GM18951 (cell line): ENCODE results near the gene GIMAP4.
"Not testable (repeated sequence)": the region's sequence is repeated elsewhere in the genome, so short reads cannot be mapped to it uniquely, and the experiment has no call there.

Source experiments
- POLR2A ChIP-seq: IDR thresholded peaks from 4 replicates; pipeline ENCODE4 v1.6.1; 2011; ENCODE audit warnings: mild to moderate bottlenecking; ENCODE audit not compliant: insufficient read length, insufficient read depth; ENCODE audit errors: extremely low read depth
- in situ Hi-C: fragments of 300-500 bp; cut with MboI; formaldehyde crosslinking; loops from one replicate; pipeline ENCODE4 v1.12.0; 2022; ENCODE audit warnings: low sequenced_read_pairs, mixed read lengths, inconsistent platforms; ENCODE audit not compliant: unreplicated experiment

Gene GIMAP4

GRCh38 chr7:150567169-150567568, at the start of gene GIMAP4:
Gene GIMAP4, plus strand, starts transcription at chr7:150567390. Its CDS starts 2,512 bp downstream, at chr7:150569902.
- no peak for TF ChIP-seq POLR2A
- in situ Hi-C loops = no loop called here

GRCh38 chr7:150519310-150519709, 47.9 kb upstream of the GIMAP4 start:
- TF ChIP-seq POLR2A = no peak
- in situ Hi-C loops = no loop called here

- no peak for TF ChIP-seq POLR2A
- in situ Hi-C loops = no loop called here
Observed at GRCh38 chr7:150520145-150520544, 47.0 kb upstream of the GIMAP4 start.

- in situ Hi-C loops = not testable (repeated sequence)
Observed at GRCh38 chr7:150522931-150523330, 44.3 kb upstream of the GIMAP4 start.

GRCh38 chr7:150524018-150524417, 43.2 kb upstream of the GIMAP4 start:
- in situ Hi-C loops = no loop called here
- no peak for TF ChIP-seq POLR2A

DNA sequence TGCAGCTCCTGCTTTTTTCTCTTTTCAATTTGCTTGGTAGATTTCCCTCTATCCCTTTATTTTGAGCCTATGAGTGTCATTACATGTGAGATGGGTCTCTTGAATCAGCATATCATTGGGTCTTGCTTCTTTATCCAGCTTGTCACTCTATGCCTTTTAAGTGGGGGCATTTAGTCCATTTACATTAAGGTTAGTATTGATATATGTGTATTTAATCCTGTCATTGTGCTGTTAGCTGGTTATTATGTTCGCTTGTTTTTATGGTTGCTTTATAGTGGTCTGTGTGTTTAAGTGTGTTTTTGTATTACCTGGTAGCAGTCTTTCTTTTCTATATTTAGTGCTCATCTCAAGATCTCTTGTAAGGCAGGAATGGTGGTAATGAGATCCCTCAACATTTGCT, 35.5 kb upstream of the GIMAP4 start:
- in situ Hi-C loops = no loop called here
- TF ChIP-seq POLR2A = no peak

DNA sequence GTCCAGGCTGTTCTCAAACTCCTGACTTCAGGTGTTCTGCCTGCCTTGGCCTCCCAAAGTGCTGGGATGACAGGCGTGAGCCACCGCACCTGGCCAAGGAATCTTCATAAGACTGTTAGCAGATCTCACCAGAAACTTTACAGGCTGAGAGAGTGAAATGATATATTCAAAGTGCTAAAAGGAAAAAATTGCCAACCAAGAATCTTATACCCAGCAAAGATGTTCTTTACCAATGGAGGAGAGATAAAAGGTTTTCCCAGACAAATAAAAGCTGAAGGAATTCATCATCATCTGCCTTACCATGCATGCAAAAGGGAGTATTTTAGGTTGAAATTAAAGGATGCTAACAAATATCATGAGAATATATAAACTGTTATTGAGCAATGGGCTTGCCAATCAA, 28.9 kb upstream of the GIMAP4 start:
- in situ Hi-C loops = no loop called here
- no peak for TF ChIP-seq POLR2A

GRCh38 chr7:150553163-150553562, 14.0 kb upstream of the GIMAP4 start:
- in situ Hi-C loops = no loop called here
- no peak for TF ChIP-seq POLR2A

- in situ Hi-C loops = no loop called here
- TF ChIP-seq POLR2A = no peak
Observed at GRCh38 chr7:150556521-150557138, 10.6 kb upstream of the GIMAP4 start.

GRCh38 chr7:150560486-150560885, 6.7 kb upstream of the GIMAP4 start:
- in situ Hi-C loops = no loop called here
- no peak for TF ChIP-seq POLR2A

GRCh38 chr7:150562919-150563318, 4.3 kb upstream of the GIMAP4 start:
- no peak for TF ChIP-seq POLR2A
- in situ Hi-C loops = no loop called here

DNA sequence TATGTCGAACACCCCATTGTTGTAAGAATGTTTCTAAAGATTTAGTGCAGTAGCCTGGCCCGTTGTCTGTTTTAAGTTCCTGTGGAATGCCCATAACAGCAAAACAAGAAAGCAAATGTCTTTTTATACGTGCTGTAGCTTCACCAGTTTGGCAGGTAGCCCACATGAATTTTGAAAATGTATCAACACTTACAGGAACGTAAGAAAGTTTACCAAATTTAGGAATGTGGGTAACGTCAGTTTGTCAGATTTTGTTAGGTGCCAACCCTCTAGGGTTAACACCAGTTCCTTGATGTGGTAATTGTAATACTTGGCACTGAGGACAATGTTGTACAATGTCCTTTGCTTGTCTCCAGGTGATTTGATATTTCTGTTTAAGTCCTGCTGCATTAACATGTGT, 3.2 kb upstream of the GIMAP4 start:
- no peak for TF ChIP-seq POLR2A
- in situ Hi-C loops = no loop called here

DNA sequence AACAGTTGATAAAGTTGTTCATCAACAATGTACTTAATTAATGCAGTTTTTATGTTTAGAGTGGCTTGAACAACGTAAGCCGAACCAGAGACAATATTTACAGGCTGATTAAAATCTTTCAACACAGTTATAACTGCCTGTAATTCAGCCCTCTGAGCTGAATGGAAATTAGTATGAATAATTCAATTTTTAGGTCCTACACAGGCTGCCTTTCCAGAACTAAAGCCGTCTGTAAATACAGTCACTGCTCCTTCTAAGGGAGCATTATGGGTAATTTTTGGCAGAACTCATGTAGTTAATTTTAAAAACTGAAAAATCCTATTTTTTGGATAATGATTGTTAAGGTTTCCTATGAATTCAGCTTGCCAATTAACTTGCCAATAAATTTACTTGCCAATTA, 2.6 kb upstream of the GIMAP4 start:
- TF ChIP-seq POLR2A = no peak
- in situ Hi-C loops = no loop called here

GRCh38 chr7:150565239-150565638, 2.0 kb upstream of the GIMAP4 start:
- in situ Hi-C loops = no loop called here

GRCh38 chr7:150566123-150566522, 1.1 kb upstream of the GIMAP4 start:
- in situ Hi-C loops = no loop called here
- TF ChIP-seq POLR2A = no peak

More at GRCh38 chr7:150565239-150565638, 2.0 kb upstream of the GIMAP4 start:
- TF ChIP-seq POLR2A = no peak
